HG03039 (cell line): ENCODE data around the gene TRPT1.
A peak's percentile ranks its signal among the peaks of the same experiment; 100 is the strongest.
"Not testable (repeated sequence)": the region's sequence is repeated elsewhere in the genome, so short reads cannot be mapped to it uniquely, and the experiment has no call there.

Experiments
- ATAC-seq: cut with Tn5 transposase; IDR thresholded peaks from one replicate; pipeline ENCODE4 v1.9.1; 2021; ENCODE audit warnings: mild to moderate bottlenecking, moderate library complexity; ENCODE audit not compliant: unreplicated experiment

The TRPT1 gene

DNA sequence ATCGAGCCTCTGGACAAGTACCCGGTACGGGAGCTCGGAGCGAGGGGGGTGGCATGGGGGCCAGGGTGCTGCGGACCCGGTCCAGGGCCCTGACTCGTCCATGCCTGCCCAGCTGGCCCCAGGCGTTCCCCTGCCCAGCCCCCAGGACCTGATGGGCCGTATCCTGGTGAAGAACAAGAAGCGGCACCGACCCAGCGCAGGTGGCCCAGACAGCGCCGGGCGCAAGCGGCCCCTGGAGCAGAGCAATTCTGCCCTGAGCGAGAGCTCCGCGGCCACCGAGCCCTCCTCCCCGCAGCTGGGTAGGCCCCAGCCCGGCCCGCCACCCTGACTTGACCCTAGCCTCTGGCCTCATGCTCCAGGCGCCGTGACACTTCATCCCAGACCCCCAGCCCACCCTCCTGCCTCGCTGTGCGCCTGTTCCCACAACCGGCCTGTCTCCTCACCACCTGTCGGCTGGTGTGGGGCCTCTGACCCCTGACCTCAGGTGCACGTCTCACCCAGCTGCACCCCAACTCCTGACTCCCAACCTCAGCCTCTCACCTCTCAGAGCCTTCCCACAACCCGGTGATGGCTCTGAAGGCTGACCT lies 33.1 kb upstream of the TRPT1 start:
- ATAC-seq: no peak

DNA sequence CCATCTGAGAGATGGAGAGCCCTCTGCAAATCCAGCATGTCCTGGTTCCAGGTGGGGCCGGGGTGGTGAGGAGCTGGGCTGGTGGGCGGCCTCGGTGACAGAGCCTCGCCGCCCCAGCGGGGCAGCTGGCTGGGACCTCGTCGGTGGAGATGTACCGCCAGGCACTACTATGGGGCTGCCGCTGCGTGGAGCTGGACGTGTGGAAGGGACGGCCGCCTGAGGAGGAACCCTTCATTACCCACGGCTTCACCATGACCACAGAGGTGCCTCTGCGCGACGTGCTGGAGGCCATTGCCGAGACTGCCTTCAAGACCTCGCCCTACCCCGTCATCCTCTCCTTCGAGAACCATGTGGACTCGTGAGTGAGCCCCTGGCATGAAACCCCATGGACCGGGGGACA lies 32.4 kb upstream of the TRPT1 start:
- no peak for ATAC-seq

DNA sequence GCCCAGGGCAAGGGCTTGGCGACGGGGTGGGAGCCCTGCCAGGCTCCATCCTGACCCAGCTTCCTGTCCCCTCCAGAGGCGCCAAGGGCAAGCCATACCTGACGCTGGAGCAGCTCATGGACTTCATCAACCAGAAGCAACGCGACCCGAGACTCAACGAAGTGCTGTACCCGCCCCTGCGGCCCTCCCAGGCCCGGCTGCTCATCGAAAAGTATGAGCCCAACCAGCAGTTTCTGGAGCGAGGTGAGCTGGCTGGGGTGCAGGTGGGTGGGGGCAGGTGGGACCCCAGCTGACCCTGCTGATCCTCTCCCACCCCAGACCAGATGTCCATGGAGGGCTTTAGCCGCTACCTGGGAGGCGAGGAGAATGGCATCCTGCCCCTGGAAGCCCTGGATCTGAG lies 30.3 kb upstream of the TRPT1 start:
- ATAC-seq: no peak

DNA sequence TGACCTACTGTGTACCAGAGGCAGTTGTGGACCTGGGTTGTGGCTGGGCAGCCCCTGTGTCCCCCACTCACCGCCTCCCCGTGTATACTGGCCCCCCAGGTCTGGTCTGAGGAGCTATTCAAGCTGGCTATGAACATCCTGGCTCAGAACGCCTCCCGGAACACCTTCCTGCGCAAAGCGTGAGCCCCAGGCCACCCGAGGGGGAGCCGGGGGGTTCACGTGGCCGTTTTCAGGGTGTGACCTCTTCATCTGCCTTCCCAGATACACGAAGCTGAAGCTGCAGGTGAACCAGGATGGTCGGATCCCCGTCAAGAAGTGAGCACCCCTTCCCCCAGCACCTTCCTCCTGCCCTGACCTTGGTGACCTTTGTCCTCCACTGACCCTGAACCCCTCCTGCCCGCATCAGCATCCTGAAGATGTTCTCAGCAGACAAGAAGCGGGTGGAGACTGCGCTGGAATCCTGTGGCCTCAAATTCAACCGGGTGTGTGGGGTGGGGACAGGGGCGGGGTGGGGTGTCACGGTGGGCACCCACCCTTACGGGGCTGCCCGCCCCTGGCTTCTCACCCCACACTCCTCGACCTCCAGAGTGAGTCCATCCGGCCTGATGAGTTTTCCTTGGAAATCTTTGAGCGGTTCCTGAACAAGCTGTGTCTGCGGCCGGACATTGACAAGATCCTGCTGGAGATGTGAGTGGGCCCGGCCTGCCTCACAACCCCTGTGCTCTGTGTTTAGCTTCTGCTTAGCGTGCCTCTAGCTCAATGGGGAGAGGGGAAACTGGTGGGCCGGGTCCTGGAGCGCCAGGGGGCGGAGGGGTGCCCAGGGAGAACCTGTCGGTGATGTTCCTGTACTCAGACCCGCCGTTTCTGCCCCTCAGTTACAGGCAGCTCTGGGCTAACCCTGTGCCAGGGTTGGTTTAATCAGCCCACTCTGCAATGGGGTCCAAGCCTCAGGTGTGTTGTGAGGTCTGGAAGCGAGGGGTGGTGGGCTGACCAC lies 29.4 kb upstream of the TRPT1 start:
- ATAC-seq: no peak

DNA sequence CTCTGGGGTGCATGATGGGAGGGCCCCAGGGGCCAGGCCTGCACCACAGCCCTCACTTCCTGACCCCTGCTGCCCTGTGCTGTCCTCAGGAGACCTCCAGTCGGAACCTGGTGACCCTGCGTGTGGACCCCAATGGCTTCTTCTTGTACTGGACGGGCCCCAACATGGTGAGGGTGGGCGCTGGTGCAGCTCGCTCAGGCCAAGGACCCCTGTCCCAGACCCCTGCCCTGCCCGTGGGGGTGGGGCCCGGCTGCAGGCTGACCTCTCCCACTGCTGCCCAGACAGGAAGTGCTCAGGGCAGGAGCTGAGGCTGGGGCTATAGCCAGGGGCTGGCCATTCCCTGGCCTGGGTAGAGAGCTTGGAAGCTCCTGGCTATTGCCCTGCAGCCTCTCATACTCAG lies 28.3 kb upstream of the TRPT1 start:
- ATAC-seq: no peak

DNA sequence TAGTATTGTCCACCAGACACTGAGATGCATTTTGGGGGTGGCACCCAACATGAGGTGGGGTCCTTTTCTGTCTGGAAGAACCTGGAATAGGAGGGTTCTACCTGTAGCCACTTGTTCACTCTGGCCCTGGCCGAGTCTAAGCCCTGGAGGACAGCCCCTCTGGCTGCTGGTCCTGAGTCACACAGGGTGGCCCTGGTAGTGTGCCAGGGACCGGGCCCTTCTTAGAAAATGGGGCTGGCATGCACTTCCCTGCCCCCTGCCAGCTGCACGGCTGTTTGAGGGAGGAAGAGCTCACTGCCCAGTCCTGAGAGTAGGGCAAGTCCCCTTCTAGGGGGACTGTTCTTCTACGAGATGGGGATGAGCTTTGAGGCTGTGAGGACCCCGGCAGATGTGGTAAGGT lies 27.5 kb upstream of the TRPT1 start:
- ATAC-seq: no peak

DNA sequence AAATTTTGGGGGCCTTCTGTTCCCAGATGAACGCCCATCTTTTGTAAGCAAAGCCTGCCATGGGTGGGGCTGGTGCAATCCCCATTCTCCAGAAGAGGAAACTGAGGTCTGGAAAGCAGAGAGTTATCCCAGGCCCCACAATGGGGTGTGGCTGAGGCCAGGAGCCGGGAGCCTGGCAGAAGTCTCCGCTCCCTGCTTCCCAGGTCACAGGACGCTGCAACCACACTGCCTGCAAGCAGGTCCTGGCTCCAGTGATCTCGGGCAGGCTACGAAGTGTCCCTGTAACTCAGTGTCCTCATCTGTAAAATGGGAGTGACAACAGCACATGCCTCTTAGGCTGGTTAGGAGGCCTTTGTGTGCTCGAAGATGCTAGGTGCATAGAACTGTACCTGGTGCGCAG lies 27.1 kb upstream of the TRPT1 start:
- no peak for ATAC-seq

DNA sequence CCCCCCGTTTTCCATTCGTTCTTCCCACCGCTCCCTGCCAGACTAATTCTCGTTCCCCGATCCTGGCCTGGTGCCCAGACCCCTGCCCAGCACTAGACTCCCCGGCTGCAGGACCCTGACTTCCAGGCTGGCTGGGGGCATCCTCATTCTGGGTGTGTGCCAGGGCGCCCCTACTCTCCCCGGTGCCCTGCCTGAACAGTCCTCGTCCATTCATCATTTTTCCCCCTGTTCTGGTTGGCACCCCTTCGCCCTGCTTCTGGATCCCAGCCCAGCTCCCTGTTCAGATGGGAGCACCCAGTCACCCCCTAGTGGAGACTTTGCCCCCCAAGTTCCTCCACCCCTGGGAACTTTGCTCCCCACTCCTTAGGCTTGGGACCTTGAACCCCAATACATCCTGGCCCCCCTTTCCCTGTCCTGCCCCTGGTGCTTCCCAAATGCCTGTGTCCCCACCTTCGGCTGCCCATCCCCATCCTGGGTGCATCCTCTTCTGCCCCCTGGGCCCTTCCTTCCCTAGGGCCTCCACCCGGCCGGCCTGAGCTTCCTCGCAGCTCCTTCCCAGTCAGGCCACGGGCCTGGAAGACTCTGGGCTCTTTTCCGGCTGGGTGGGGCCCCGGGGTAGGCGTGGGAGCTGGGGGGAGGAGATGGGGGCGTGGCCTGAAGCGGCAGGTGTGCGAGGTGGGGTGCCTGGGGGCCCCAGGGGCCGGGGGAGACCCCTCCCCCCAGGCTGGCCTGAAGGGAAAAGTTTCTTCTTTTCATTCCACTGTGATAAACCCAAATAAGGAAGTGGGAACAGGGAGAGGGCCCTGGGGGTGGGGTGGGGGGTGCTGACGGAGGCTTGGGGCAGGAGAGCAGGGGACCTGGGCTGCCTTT lies 26.3 kb upstream of the TRPT1 start:
- no peak for ATAC-seq

DNA sequence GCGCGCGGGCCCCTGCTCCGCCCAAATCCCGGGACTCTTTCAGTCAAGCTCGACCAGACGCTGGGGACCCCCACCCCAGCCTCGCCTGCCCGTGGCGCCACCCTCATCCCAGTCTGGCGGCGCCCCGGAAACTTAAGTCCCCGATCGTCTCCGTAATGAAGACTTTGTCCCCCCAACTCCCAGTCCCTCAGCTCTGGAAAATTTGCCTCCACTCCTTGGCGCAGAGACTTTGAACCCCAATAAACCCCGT lies 25.7 kb upstream of the TRPT1 start:
- ATAC-seq: no peak

DNA sequence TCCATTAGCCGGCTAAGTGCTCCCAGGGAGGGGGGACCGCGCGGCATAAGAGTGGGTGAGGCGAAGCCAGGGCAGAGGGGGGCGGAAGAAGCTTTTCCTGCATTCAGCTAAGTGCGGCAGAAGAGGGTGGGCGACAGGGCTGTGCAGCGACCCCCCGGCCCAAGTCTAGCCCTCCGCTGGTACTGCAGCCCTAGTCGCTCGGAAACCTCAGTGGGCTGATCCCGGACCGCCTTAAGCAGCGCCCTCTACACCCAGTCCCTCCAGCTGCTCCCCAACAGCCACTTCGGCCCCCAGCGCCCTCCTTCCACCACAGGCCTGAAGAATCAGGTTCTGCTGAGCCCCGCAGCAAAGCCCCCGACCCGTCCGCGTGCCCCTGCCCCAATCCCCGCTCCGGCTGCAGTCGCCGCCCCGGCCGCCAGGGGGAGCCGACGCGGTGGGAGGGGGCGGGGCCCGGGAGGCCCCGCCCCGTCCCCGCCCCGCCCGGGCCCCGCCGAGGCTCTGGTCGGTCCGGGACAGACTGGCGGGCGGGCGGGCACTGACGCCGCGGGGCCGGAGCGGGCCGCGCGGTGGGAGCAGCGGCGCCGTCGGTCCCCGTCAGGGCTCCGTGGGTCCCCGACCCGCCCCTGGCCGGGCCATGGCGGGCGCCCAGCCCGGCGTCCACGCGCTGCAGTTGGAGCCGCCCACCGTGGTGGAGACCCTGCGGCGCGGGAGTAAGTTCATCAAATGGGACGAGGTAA lies 25.2 kb upstream of the TRPT1 start, which contains the start of gene PLCB3:
TSS of gene PLCB3 (plus strand) at position 515 of the 737 bp plus-strand sequence. CDS start at position 635, 120 bp downstream.
- ATAC-seq: peak; percentile 40

DNA sequence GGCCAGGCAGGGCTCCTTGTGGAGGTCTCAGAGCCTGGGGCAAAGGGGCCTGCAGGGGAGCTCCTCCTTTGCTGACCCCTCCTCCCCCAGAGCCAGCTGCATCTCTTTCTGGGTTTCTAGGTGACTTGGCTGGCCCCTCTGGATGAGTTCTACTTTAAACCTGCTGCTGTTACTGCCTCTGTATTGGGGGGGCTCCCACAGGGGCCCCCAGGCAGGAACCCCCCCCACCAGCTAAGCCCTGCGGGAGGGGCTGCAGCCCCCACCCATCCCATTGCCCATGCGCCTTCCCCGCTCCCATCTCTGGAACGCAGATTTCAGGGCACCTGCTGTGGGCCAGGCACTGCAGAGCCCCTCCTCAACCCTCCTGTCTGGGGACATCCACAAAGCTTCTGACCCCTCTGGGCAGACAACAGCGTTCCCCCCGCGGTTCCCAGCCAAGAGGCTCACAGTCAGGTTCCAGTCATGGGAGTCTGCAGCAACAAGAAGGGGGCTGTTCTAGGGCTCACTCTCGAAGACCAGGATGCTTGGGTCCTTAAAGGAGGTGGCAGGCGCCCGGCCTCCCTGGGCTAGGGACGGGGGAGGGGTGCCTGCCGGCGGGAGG lies 24.5 kb upstream of the TRPT1 start:
- no peak for ATAC-seq

DNA sequence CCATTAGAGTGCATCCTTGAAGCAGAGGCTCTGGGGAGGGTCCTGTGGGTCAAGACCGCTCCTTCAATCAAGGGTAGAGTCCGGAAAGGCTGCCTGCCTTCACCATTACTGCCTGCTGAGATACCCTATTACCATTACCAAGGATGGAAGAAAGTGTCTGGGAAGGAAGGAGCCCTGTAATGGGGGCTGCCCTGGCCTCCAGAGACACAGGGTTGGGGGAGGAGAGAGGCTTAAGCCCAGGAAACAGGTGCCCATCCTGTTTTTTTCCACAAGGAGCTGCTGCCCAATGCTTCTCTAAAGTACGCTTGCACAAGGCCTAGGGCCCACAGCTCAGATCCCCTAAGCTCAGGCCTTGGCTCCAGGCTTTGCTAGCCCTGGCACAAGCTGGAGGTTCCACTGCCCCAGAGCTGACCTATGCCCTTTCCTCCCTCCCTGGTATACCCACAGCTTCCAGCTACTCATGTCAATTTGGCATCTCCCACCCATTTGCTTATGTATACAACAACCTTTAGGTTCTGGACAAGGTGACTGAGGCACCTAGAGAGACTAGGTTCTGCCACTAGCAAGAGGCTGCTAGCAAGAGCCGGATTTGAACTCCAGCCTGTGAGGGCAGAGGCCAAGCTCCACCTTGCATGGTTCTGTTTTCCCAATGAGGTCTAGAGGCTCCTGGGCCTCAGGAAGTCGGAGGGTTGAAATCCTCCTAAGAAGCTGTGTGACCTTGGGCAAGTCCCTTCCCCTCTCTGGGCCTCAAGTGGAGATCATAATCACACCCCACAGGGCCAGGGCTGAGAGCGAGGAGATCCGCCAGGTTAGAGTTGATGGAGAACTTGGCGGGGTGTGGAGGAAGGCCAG lies 23.8 kb upstream of the TRPT1 start:
- no peak for ATAC-seq

DNA sequence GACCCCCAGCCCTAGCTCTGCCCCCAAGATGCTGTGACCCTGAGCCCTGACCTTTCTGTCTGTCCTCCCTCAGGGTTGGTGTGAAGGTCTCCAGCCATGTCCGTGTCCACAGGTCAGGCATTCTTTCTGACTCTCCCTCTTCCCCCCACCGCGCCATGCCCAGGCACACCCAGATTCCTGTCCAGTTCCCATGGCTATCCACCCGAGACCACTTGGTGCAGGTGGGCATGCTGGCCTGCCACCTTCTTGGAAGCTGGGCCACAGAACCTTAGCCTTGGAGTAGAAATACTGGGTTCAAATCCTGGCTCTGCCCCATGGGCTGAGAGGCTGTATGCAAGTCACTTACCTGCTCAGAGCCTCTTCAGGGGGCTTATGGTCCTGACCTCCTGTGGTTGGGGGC lies 23.1 kb upstream of the TRPT1 start:
- ATAC-seq: no peak

DNA sequence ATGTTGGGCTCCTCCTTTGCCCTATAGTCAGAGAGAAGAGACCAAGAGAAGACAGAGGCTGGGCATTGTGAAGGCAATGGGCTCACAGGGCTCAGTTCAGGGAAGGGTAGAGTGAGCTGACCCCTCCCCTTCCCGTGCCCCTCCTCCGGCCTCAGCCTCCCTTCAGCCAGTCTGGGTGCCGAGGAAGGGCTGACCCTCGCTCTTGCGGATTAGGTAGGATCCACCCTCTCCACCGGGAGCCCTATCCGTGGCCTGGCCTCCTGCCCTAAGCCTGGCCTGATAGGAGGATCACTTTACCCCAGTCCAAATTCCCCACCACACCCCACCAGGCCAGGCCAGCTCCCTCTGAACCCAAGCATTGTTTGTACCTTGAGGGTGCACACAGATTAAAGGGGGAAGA lies 22.6 kb upstream of the TRPT1 start:
- no peak for ATAC-seq

DNA sequence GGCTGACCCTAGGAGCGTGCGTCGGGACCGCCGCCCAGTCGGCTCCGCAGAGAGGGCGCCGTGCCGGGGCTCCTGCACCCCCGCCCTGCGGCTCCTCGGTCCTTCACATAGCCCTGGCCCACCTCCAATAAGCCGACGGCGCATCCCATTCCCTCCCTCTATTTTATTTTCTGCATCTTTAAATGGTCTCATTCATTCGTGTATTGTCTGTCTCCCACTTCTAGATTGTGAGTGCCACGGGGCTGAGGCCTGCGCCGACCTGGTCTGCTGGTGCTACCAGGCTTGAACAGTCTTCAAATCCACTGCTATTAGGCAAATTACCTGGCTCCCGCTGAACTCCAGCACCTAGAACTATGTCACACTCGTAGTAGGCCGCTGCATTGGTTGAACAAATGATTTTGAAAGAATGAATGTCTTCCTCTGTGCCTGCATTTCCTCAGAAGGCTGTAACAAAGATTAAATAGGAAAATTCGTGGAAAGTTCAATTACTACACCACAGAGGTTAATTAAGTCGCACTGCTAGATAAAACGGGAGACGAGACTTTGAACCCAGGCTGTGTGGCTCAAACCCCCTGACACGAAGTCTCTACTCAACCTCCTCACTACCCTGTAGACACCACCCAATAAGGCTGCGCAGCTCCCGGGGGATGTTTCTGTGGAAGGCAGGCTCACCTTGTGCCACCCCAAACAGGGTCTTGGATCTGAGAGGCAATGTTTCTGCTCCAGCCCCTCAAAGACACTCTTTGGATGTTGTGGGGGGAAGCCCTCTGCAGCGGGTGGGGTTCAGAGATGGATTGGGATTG lies 21.9 kb upstream of the TRPT1 start:
- no peak for ATAC-seq

DNA sequence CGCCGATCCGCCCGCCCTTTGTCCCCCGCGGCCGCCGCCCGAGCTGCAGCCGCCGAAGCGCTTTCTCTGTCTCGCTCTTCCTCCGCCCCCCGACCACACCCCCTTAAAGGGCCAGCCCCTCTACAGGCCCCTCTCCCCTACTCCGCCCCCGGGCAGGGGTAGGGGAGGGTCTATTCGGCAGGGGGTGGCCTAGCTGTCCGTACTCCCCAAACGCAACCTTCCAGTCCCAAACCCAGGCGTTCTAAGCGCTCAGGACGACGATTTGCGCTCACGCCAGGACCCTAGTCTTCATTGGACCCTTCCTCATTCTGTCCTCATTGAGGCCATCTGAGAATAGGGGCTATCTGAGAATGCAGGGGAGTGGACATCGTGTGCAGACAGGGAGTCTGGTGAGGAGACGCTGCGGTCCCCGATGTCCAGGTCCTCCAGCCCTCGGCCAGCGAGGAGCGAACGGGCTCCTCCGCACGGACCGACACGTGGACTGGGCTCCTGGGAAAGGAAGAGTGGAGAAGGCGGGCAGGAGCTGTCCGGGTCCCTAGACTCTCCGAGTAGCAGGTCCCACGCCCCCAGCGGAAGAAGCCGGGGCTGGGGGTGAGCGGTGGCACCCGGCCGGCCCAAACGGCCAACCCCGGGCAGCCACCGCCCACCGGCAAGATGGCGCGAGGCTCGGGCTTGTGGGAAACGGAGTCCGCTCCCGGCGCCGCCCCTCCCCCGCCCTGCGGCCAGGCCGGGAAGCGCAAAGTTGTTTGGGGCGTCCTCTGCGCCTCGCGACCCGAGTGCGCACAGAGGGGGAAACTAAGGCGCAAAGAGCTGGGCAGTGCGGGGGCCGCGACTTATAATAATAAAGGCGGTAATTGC lies 21.1 kb upstream of the TRPT1 start, which contains the start of gene PPP1R14B:
TSS of gene PPP1R14B (minus strand) at position 73 of the 858 bp plus-strand sequence. CDS start 270 bp downstream, outside the sequence.
- no peak for ATAC-seq

DNA sequence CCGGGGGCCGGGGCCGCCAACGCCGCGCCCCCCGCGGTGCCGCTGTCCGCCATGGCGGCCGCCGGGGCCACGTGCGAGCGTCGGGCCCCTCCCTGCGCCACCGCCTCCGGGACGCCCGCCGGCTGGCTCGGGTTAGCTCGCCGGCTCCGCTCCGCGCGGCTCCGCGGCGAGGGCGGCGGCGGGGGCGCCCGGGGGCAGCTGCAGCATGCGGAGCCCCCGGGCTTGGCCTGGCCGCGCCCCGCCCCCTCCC lies 20.6 kb upstream of the TRPT1 start:
- not testable (repeated sequence) for ATAC-seq
